Ovary (tissue), 9 donors: Measurements from ENCODE around the gene MRAS. TPM values are rescaled to one million over a fixed set of nuclear protein-coding genes. Genes with fewer than 3 reads are reported as not detected.

Experiments used
- DNase-seq, 5 donors: peaks; one replicate each; pipeline ENCODE4 v3.0.0-alpha.2; 2019 to 2020
- H3K27ac ChIP-seq, 2 donors: fragments of 200-600 bp; one replicate each; pipeline versions ENCODE4 v1.5.1 to v1.8.0; 2019 to 2022
- H3K27me3 ChIP-seq: fragments of 200-600 bp; one replicate; pipeline ENCODE4 v1.8.0; 2022
- H3K36me3 ChIP-seq: fragments of 200-600 bp; sonication (generic); one replicate; pipeline ENCODE4 v1.5.1; 2019
- H3K4me1 ChIP-seq: one replicate; pipeline ENCODE4 v1.8.1; 2013; ENCODE audit warnings: mild to moderate bottlenecking, moderate library complexity; ENCODE audit not compliant: insufficient read depth
- H3K4me3 ChIP-seq: fragments of 200-600 bp; sonication (generic); one replicate; pipeline ENCODE4 v1.5.1; 2017
- H3K9me3 ChIP-seq, 2 donors: fragments of 200-600 bp in 1 of 2; sonication (generic) in 1 of 2; one replicate each; pipeline versions ENCODE4 v1.5.1 to v1.8.1; 2013 to 2019; ENCODE audit warnings: mild to moderate bottlenecking in 1 of 2, moderate library complexity in 1 of 2
- EP300 ChIP-seq: sonication (generic); formaldehyde crosslinking; IDR thresholded peaks from one replicate; pipeline ENCODE4 v1.6.1; 2017; ENCODE audit warnings: antibody characterized with exemption
- POLR2A ChIP-seq: fragments of 450-650 bp; IDR thresholded peaks from one replicate; pipeline ENCODE4 v1.6.1; 2017; ENCODE audit warnings: antibody characterized with exemption, mild to moderate bottlenecking, moderate library complexity
- WGBS, 3 donors: extraction: QIAGEN DNeasy Blood & Tissue Kit in 1 of 3; methylation state at CpG; one replicate each; pipeline versions ENCODE4 v1.1.5 to v1.1.7; 2013 to 2017; 5-methylcytosine and 5-hydroxymethylcytosine counted together
- intact Hi-C, 4 donors: fragments of 100-400 bp; cut with DNase I; formaldehyde crosslinking; loops; one replicate each; pipeline versions ENCODE4 v1.11.0 to v1.15.1; 2022 to 2023
- polyA plus RNA-seq, 2 donors: library from polyadenylated mRNA; stranded (reverse); fragments of 200-250 nt in 1 of 2; fragments of 350-450 nt in 1 of 2; fragmentation: Illumina TruSeq in 1 of 2; extraction: RNeasy Lipid Tissue Mini Kit (QIAGEN cat#74804) in 1 of 2; gene quantifications; one replicate each; pipeline ENCODE4 v1.2.3, GENCODE V29; 2013 to 2014
- total RNA-seq, 7 donors: library from RNA; depleted of rRNA in 2 of 7; stranded (reverse); fragments of >200 nt in 2 of 7; fragmentation: NEBNext Ultra II Directional in 3 of 7; extraction: Animal tissue kit (Norgen Biotek cat#: 25700) in 3 of 7; gene quantifications; one replicate each; pipeline versions ENCODE4 v1.1.0 to v1.2.4, GENCODE V29; 2016 to 2023
- TF ChIP-seq, protein P1 (sequence below), 3 donors: fragments of 450-650 bp in 2 of 3; fragments of 200-600 bp in 1 of 3; IDR thresholded peaks; one replicate each; pipeline versions ENCODE4 v1.5.1 to v1.8.0; 2016 to 2022; ENCODE audit warnings: antibody characterized with exemption in 3 of 3, mild to moderate bottlenecking in 1 of 3
- donor health status: DM: no; HTN: no; CAD: no; lungs with moderate emphysema.
- donor health status: DM: no; HTN: no; CAD: no.
- donor health status: Bipolar disorder and iron deficiency.
- donor health status: DM: yes; HTN: yes; CAD: no.
- donor health status: DM: no; HTN: no; CAD: no.
- donor health status: DM: yes; HTN: yes; CAD: no.

Gene MRAS
- total and polyA plus RNA-seq, 9 donors = 35.9 to 148 (median 80.5) TPM

DNA sequence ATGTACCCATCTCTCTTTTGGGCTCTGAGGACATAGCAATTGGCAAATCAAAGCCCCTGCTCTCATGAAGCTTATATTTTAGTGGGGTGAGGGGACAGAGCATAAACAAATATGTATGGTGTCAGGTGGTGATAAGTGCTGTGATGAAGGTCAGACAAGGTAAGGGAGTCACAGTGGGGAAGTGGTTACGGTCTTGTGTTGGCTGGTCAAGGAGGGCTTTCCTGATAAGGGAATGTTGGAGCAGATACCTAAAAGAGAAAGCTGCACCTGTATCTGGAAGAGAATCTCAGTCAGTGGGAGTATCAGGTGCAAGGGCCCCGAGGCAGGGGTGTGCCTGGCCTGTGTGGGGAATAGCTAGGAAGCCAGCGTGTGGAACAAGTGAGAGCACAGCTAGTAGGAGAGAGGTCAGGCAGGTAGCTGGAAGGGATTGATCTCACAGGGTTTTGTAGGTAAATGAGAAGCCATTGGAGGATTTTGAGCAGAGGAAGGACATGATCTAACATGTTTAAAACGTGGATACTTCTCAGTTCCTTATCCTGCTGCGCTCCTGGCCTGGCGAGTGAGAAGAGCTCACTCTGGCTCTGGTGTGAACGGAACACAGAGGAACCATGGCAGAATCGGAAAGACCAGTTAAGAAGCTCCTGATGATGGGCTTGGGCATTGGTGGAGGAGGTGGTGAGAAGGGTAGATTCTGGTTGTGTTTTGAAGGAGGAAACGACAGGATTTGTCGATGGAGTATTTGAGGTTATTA lies 35.5 kb downstream of the MRAS start:
- no peaks in the 10 kb centered on the region for H3K36me3 ChIP-seq
- intact Hi-C loops = no loop called here
- H3K27me3 ChIP-seq = no peaks in the 10 kb centered on the region
- TF ChIP-seq POLR2A = no peak
- TF ChIP-seq, protein P1, sequence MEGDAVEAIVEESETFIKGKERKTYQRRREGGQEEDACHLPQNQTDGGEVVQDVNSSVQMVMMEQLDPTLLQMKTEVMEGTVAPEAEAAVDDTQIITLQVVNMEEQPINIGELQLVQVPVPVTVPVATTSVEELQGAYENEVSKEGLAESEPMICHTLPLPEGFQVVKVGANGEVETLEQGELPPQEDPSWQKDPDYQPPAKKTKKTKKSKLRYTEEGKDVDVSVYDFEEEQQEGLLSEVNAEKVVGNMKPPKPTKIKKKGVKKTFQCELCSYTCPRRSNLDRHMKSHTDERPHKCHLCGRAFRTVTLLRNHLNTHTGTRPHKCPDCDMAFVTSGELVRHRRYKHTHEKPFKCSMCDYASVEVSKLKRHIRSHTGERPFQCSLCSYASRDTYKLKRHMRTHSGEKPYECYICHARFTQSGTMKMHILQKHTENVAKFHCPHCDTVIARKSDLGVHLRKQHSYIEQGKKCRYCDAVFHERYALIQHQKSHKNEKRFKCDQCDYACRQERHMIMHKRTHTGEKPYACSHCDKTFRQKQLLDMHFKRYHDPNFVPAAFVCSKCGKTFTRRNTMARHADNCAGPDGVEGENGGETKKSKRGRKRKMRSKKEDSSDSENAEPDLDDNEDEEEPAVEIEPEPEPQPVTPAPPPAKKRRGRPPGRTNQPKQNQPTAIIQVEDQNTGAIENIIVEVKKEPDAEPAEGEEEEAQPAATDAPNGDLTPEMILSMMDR (IDR thresholded peaks at IDR 0.05) = no peak
- H3K4me1 ChIP-seq = peaks cover 17% of the 10 kb centered on the region
- H3K9me3 ChIP-seq = no peaks in the 10 kb centered on the region
- no peak overlapping the region for H3K27ac ChIP-seq
- H3K4me3 ChIP-seq = no peak overlapping the region
- WGBS, 3 donors = 94 to 96% (median 95%) methylated on average over 10 of the region's 10 CpGs
- DNase-seq = peak in 1 of 5 donors; percentile 14

DNA sequence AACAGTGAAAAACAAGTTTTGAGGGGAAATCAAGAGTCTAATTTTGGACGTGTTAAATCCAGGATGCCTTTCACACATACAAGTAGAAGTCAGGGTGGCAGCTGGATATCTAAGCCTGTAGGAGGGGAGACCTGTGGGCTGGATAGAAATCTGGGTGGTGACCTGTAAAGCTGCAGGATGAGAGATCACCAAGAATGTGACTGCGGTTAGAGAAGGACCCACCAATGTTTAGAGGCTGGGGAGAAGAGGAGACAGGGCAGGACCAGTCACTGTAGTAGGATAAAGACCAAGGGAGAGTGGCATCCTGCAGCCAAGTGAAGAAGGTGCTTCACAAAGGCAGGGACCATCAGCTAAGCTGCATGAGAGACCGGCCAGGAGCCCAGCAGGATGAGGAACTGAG lies 36.2 kb downstream of the MRAS start:
- H3K27ac ChIP-seq = no peak overlapping the region
- no peak overlapping the region for H3K4me3 ChIP-seq
- H3K27me3 ChIP-seq = no peaks in the 10 kb centered on the region
- DNase-seq = peak in 1 of 5 donors; percentile 5
- TF ChIP-seq, protein P1 (IDR thresholded peaks at IDR 0.05) = no peak
- intact Hi-C loops = no loop called here
- peaks cover 21% of the 10 kb centered on the region for H3K4me1 ChIP-seq
- H3K9me3 ChIP-seq = no peaks in the 10 kb centered on the region
- no peaks in the 10 kb centered on the region for H3K36me3 ChIP-seq
- 83 to 86% (median 86%) methylated on average over 3 of the region's 3 CpGs for WGBS, 3 donors

DNA sequence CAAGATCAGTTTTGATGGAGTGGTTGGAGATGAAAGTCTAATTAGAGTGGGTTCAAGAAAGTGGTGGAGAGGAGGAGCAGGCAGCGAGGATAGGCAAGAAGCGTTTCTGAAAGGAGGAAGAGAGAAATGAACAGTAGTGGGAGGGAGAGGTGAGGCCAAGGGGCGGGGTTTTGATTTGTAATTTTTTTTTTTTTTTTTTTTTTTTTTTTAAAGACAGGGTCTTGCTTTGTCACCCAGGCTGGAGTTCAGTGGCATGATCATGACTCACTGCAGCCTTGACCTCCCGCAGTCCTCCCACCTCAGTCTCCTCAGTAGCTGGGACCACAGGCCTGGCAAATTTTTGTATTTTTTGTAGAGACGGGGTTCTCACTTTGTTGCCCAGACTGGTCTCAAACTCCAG lies 36.6 kb downstream of the MRAS start:
- TF ChIP-seq EP300 (no peak), POLR2A (no peak)
- TF ChIP-seq, protein P1 (IDR thresholded peaks at IDR 0.05) = no peak
- no peaks in the 10 kb centered on the region for H3K36me3 ChIP-seq
- H3K27me3 ChIP-seq = no peaks in the 10 kb centered on the region
- H3K9me3 ChIP-seq = no peaks in the 10 kb centered on the region
- no peak overlapping the region for H3K4me3 ChIP-seq
- intact Hi-C loops = no loop called here
- peaks cover 25% of the 10 kb centered on the region for H3K4me1 ChIP-seq
- peak in 1 of 5 donors; percentile 11 for DNase-seq
- no peak overlapping the region for H3K27ac ChIP-seq
- WGBS, 3 donors = 85 to 92% (median 91%) methylated on average over 5 of the region's 5 CpGs

DNA sequence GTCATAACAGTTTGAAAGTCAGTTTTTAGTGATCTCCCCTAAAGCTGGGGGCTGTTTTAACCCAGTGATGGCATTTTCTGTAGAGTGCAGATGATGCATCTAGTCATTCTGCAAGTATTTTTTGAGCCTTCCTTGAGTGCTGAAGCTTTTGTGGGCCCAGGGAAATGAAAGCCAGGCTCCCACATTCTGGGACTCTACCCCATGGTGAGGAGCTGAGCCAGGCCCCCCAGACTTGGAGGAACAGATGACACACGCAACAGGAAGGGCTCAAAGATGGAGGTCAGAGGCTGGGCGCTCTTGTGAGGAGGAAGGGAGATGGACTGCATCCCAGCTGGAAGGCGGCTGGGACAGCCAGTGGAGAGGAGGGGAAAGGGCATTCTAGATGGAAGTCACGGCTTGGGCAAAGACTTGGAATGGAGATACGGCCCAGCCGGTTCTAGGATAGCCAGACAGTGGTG lies 40.8 kb downstream of the MRAS start:
- 47 to 64% (median 49%) methylated on average over 6 of the region's 6 CpGs for WGBS, 3 donors
- peaks cover 13% of the 10 kb centered on the region for H3K4me1 ChIP-seq
- H3K4me3 ChIP-seq = no peak overlapping the region
- no peaks in the 10 kb centered on the region for H3K36me3 ChIP-seq
- H3K27me3 ChIP-seq = no peaks in the 10 kb centered on the region
- no peaks in the 10 kb centered on the region for H3K9me3 ChIP-seq
- TF ChIP-seq POLR2A (no peak), EP300 (no peak)
- TF ChIP-seq, protein P1 (IDR thresholded peaks at IDR 0.05) = no peak
- peak in 1 of 5 donors; percentile 60 for DNase-seq
- H3K27ac ChIP-seq = peak overlapping the region; percentile 54 to 73
- intact Hi-C loops = no loop called here
